ENCODE measurements around the gene CDH13.

The CDH13 gene

GRCh38 chr16:83206426-83206825 is 579.7 kb downstream of the CDH13 start:
- no peak for TF ChIP-seq ZNF266 (tag by site-specific recombination; IDR thresholded peaks at IDR 0.05; ENCODE audit: low read depth)
- TF ChIP-seq ZNF548 (tag by site-specific recombination; IDR thresholded peaks at IDR 0.05), result no peak
- no peak for TF ChIP-seq ZNF580 (tag by site-specific recombination; IDR thresholded peaks at IDR 0.05)
- no peak for TF ChIP-seq CTCF (tag by site-specific recombination; IDR thresholded peaks at IDR 0.05)
- no peak for TF ChIP-seq ZNF843 (tag by site-specific recombination; IDR thresholded peaks at IDR 0.05)
- no peak for TF ChIP-seq ZNF19 (tag by site-specific recombination; IDR thresholded peaks at IDR 0.05; ENCODE audit: low read depth)
- TF ChIP-seq ZNF211 (tag by site-specific recombination; IDR thresholded peaks at IDR 0.05; ENCODE audit: low read depth), result no peak
- TF ChIP-seq GLI4 (tag by site-specific recombination; IDR thresholded peaks at IDR 0.05), result no peak
- no peak for TF ChIP-seq ZFP69B (tag by site-specific recombination; IDR thresholded peaks at IDR 0.05)
- no peak for TF ChIP-seq IKZF3 (tag by site-specific recombination; IDR thresholded peaks at IDR 0.05)
- no peak for TF ChIP-seq ZNF311 (tag by site-specific recombination; IDR thresholded peaks at IDR 0.05; ENCODE audit: borderline replicate concordance)
- no peak for TF ChIP-seq ZNF544 (tag by site-specific recombination; IDR thresholded peaks at IDR 0.05)
- TF ChIP-seq ZNF37A (tag by site-specific recombination; IDR thresholded peaks at IDR 0.05), result no peak
- no peaks in the 10 kb centered on the region for H3K4me1 ChIP-seq (ENCODE audit: control insufficient read depth, insufficient read depth, low read length)
- ChIA-PET POLR2A (no interaction called here), CTCF (no interaction called here)
- no peaks in the 10 kb centered on the region for H3K9me3 ChIP-seq (ENCODE audit: control insufficient read depth, insufficient read depth, low read depth, low read length)
- H3K27ac ChIP-seq (ENCODE audit: extremely low read depth, low read depth, low read length), result no peak overlapping the region
- H3K4me3 ChIP-seq (ENCODE audit: low read depth, low read length), result no peak overlapping the region
- no peaks in the 10 kb centered on the region for H3K36me3 ChIP-seq (ENCODE audit: control insufficient read depth in 2 of 2, insufficient read depth in 1 of 2, low read length in 2 of 2)

DNA sequence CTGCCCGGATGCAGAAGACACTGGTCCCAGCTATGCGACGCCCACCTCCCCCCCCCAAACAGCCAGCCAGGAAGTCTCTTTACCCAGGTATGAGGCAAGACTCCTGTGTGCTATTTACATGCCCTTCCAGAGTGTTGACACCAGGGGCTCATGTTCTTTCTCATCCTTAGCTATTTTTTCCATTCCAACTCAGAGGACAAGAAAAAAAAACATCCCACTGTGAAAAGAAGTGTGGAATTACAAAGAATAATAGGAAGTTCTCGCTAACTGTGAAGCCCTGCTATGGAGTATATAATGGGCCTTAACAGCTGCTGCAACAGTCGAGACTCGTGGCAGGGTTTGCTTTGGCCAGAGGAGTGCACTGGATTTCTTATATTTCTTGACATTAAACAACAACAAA is 584.9 kb downstream of the CDH13 start:
- H3K27ac ChIP-seq (ENCODE audit: extremely low read depth, low read depth, low read length), result no peak overlapping the region
- CTCF ChIA-PET, result interaction anchor here (1.1 kb wide), 1 partner anchor 309 kb away, joined by 4 read pairs; no protein-coding TSS in a partner anchor
- H3K4me3 ChIP-seq (ENCODE audit: low read depth, low read length), result no peak overlapping the region
- no peaks in the 10 kb centered on the region for H3K9me3 ChIP-seq (ENCODE audit: control insufficient read depth, insufficient read depth, low read depth, low read length)
- no peaks in the 10 kb centered on the region for H3K4me1 ChIP-seq (ENCODE audit: control insufficient read depth, insufficient read depth, low read length)
- no peaks in the 10 kb centered on the region for H3K36me3 ChIP-seq (ENCODE audit: control insufficient read depth in 2 of 2, insufficient read depth in 1 of 2, low read length in 2 of 2)
- POLR2A ChIA-PET, result no interaction called here
- TF ChIP-seq SP2 (tag by site-specific recombination; IDR thresholded peaks at IDR 0.05) (no peak), CTCF (tag by site-specific recombination; IDR thresholded peaks at IDR 0.05) (no peak), ZNF76 (tag by site-specific recombination; IDR thresholded peaks at IDR 0.05; ENCODE audit: borderline replicate concordance, low read depth) (no peak), ZNF610 (tag by site-specific recombination; IDR thresholded peaks at IDR 0.05; ENCODE audit: borderline replicate concordance) (no peak), ZNF266 (tag by site-specific recombination; IDR thresholded peaks at IDR 0.05; ENCODE audit: low read depth) (no peak), ZNF596 (tag by site-specific recombination; IDR thresholded peaks at IDR 0.05) (no peak), ZBTB11 (tag by site-specific recombination; conservative IDR thresholded peaks at IDR 0.05; ENCODE audit: low read depth) (no peak), AEBP2 (tag by site-specific recombination; IDR thresholded peaks at IDR 0.05; ENCODE audit: borderline replicate concordance) (no peak), ZNF175 (tag by site-specific recombination; IDR thresholded peaks at IDR 0.05) (no peak)

Data from HEK293 (cell line).